ENCODE data around the gene ARL15. TPM values are rescaled to one million over a fixed set of nuclear protein-coding genes. Genes with fewer than 3 reads are reported as not detected.
A peak's percentile ranks its signal among the peaks of the same experiment; 100 is the strongest.

ARL15 gene
- total and polyA plus RNA-seq, 9 of the 15 experiments (the other 6 are each of a cell fraction or from before 2014, with no cell fraction given), result 18.5 to 80.4 (median 57.0) TPM

GRCh38 chr5:54309276-54309675, 1.1 kb downstream of the ARL15 start:
- no peaks in the 10 kb centered on the region for H3K9me1 ChIP-seq (ENCODE audit: control insufficient read depth, insufficient read depth, low read length)
- in situ Hi-C loops (cut with MboI) (loop anchor here (10.0 kb wide), 1 partner anchor 154 kb away; no protein-coding TSS in a partner anchor), intact Hi-C loops (cut with micrococcal nuclease) (no loop called here)
- FAIRE-seq (peak; percentile 56), DNase-seq (ENCODE audit: extremely low read depth in 1 of 4, low spot score in 3 of 4) (peak in 1 of 4 experiments; percentile 56), ATAC-seq (no peak)
- H3K79me2 ChIP-seq (ENCODE audit: control insufficient read depth, insufficient read depth, low read length), result peaks cover 89% of the 10 kb centered on the region
- H3K36me3 ChIP-seq (ENCODE audit: control insufficient read depth, insufficient read depth, low read length), result 0 out of 3 replicates have a peak, but pooled peaks cover under 1% of the 10 kb centered on the region
- peak overlapping the region; percentile 88 to 92; a peak in 3 of 4 replicates for H3K9ac ChIP-seq (ENCODE audit: insufficient read depth in 1 of 2, low read depth in 2 of 2, low read length in 2 of 2)
- BruUV-seq (replicated peaks), result TSS peak; percentile 41
- WGBS (ENCODE audit: insufficient coverage, low coverage, missing lambda C conversion rate), result under 1% methylated on average over 10 of the region's 10 CpGs
- CTCF ChIA-PET (ENCODE audit: low intra/inter-chr PET ratio), result no interaction called here
- H3K27ac ChIP-seq (ENCODE audit: extremely low read depth, low read depth, low read length), result peak overlapping the region; percentile 86
- no peaks in the 10 kb centered on the region for H3K9me3 ChIP-seq (replicated peaks; ENCODE audit: control insufficient read depth, insufficient read depth, low read depth, low read length)
- no peak overlapping the region for H2AFZ ChIP-seq (ENCODE audit: low read depth, low read length)
- POLR2A ChIA-PET, result interaction anchor here (1.4 kb wide), 1 partner anchor 36 kb away, joined by 3 read pairs; no protein-coding TSS in a partner anchor
- peaks cover 8 to 29% of the 10 kb centered on the region in 2 experiments for H3K4me1 ChIP-seq (replicated peaks in 1 of 2; ENCODE audit: control insufficient read depth in 2 of 2, insufficient read depth in 2 of 2, low read length in 2 of 2)
- H4K20me1 ChIP-seq (replicated peaks; ENCODE audit: control insufficient read depth, insufficient read depth, low read length), result peaks cover 1% of the 10 kb centered on the region; the same call in 1 of the 2 replicates
- H3K4me3 ChIP-seq, result peak overlapping the region; percentile 75
- H3K27me3 ChIP-seq (ENCODE audit: control insufficient read depth in 2 of 2, insufficient read depth in 2 of 2, low read length in 2 of 2), result no peaks in the 10 kb centered on the region
- H3K4me2 ChIP-seq (ENCODE audit: insufficient read depth, low read length), result peak overlapping the region; percentile 91
- peak; percentile 47; the same call in 1 of the 2 replicates for TF ChIP-seq STAT5A (IDR thresholded peaks at IDR 0.05; ENCODE audit: borderline replicate concordance, low read length)
- TF ChIP-seq KDM1A (IDR thresholded peaks at IDR 0.05), result peak; percentile 80 to 82; a peak in 3 of 4 replicates
- 0 out of 2 replicates have a peak, but pooled peaks have one; percentile 26 for TF ChIP-seq HDAC2 (IDR thresholded peaks at IDR 0.05)
- no peak for TF ChIP-seq SAFB (IDR thresholded peaks at IDR 0.05; ENCODE audit: borderline replicate concordance, low read depth, low read length)
- TF ChIP-seq ADNP (tag; IDR thresholded peaks at IDR 0.05), result no peak
- TF ChIP-seq MTA1 (IDR thresholded peaks at IDR 0.05; ENCODE audit: borderline replicate concordance), result no peak
- TF ChIP-seq KAT8 (IDR thresholded peaks at IDR 0.05; ENCODE audit: low read depth), result no peak
- peak in 1 of 2 experiments; percentile 47; a peak in 1 of 4 replicates for TF ChIP-seq MLLT1 (IDR thresholded peaks at IDR 0.05)
- no peak for TF ChIP-seq THAP7 (CRISPR knock-in tag; IDR thresholded peaks at IDR 0.05)
- TF ChIP-seq MEF2D (tag; conservative IDR thresholded peaks at IDR 0.05; ENCODE audit: low read depth), result no peak
- no peak for TF ChIP-seq MECOM (CRISPR knock-in tag; IDR thresholded peaks at IDR 0.05)
- no peak for TF ChIP-seq TEAD2 (tag; IDR thresholded peaks at IDR 0.05)
- TF ChIP-seq SIN3A (IDR thresholded peaks at IDR 0.05; ENCODE audit: borderline replicate concordance in 2 of 2, control insufficient read depth in 1 of 2, low read depth in 2 of 2, low read length in 2 of 2), result peak; percentile 48 to 51; a peak in 1 of 4 replicates
- TF ChIP-seq ZNF586 (CRISPR knock-in tag; conservative IDR thresholded peaks at IDR 0.05), result no peak
- peak; percentile 0 to 78; a peak in 2 of 4 replicates for TF ChIP-seq HDAC1 (IDR thresholded peaks at IDR 0.05)
- TF ChIP-seq SUPT5H (IDR thresholded peaks at IDR 0.05), result no peak
- TF ChIP-seq, protein P1, sequence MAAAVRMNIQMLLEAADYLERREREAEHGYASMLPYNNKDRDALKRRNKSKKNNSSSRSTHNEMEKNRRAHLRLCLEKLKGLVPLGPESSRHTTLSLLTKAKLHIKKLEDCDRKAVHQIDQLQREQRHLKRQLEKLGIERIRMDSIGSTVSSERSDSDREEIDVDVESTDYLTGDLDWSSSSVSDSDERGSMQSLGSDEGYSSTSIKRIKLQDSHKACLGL (CRISPR knock-in tag; IDR thresholded peaks at IDR 0.05; ENCODE audit: borderline replicate concordance, poor library complexity, severe bottlenecking), result no peak
- peak in 1 of 2 experiments; percentile 72; a peak in 2 of 4 replicates for TF ChIP-seq RCOR1 (IDR thresholded peaks at IDR 0.05; ENCODE audit: borderline replicate concordance in 1 of 2, low read depth in 2 of 2, low read length in 2 of 2)
- no peak for TF ChIP-seq NRF1 (conservative IDR thresholded peaks at IDR 0.05 in 1 of 2, IDR thresholded peaks at IDR 0.05 in 1 of 2)
- no peak for TF ChIP-seq POLR2B (IDR thresholded peaks at IDR 0.05; ENCODE audit: low read depth, partially characterized antibody)
- TF ChIP-seq NCOR1 (IDR thresholded peaks at IDR 0.05), result 0 out of 2 replicates have a peak, but pooled peaks have one; percentile 0
- no peak for TF ChIP-seq MCM3 (IDR thresholded peaks at IDR 0.05)
- no peak for TF ChIP-seq KLF13 (tag; IDR thresholded peaks at IDR 0.05; ENCODE audit: borderline replicate concordance, low read depth)

Measured in K562 (cell line).